Mesenchymal stem cell (in vitro differentiated cells and primary cell): ENCODE results near the gene MTG1.

Source experiments
- DNase-seq: peaks from one replicate; pipeline ENCODE4 v3.0.0-alpha.2; 2013
- H2AFZ ChIP-seq: one replicate; pipeline ENCODE4 v1.6.1; 2013; ENCODE audit warnings: low read depth, mild to moderate bottlenecking, control low read depth, inconsistent platforms, low read length, moderate library complexity
- H2AK5ac ChIP-seq: 2 replicates; pipeline ENCODE4 v1.6.1; 2013; ENCODE audit warnings: low read length, moderate library complexity, mild to moderate bottlenecking, inconsistent platforms; ENCODE audit not compliant: severe bottlenecking
- H2BK120ac ChIP-seq: one replicate; pipeline ENCODE4 v1.6.1; 2013; ENCODE audit warnings: low read depth, mild to moderate bottlenecking, inconsistent platforms, low read length, moderate library complexity
- H2BK12ac ChIP-seq, 2 experiments: one replicate each; pipeline ENCODE4 v1.6.1; 2013; ENCODE audit warnings: inconsistent platforms in 2 of 2, low read length in 2 of 2, mild to moderate bottlenecking in 2 of 2, moderate library complexity in 2 of 2, control low read depth in 1 of 2
- H2BK15ac ChIP-seq: one replicate; pipeline ENCODE4 v1.6.1; 2013; ENCODE audit warnings: mild to moderate bottlenecking, low read depth, inconsistent platforms; ENCODE audit not compliant: poor library complexity, severe bottlenecking
- H2BK5ac ChIP-seq: 2 replicates; pipeline ENCODE4 v1.6.1; 2013; ENCODE audit warnings: low read depth, mild to moderate bottlenecking, low read length, control low read depth, inconsistent platforms; ENCODE audit not compliant: poor library complexity, severe bottlenecking
- H3K14ac ChIP-seq, 2 experiments: one replicate each; pipeline ENCODE4 v1.6.1; 2013; ENCODE audit warnings: inconsistent platforms in 2 of 2, low read length in 2 of 2, control low read depth in 1 of 2, mild to moderate bottlenecking in 1 of 2, moderate library complexity in 1 of 2
- H3K18ac ChIP-seq, 2 experiments: one replicate each; pipeline ENCODE4 v1.6.1; 2013; ENCODE audit warnings: inconsistent platforms in 2 of 2, low read length in 2 of 2, control low read depth in 1 of 2, low read depth in 1 of 2, mild to moderate bottlenecking in 1 of 2
- H3K23ac ChIP-seq, 2 experiments: one replicate each; pipeline ENCODE4 v1.6.1; 2013; ENCODE audit warnings: inconsistent platforms in 2 of 2, low read length in 2 of 2, mild to moderate bottlenecking in 2 of 2, moderate library complexity in 2 of 2, control low read depth in 1 of 2
- H3K27ac ChIP-seq: 2 replicates; pipeline ENCODE4 v1.5.1; 2013; ENCODE audit warnings: mild to moderate bottlenecking, moderate library complexity, low read length, control low read depth, inconsistent platforms; ENCODE audit not compliant: poor library complexity, severe bottlenecking
- H3K27me3 ChIP-seq, 2 experiments: 2 replicates each; pipeline versions ENCODE4 v1.6.1 to v1.7.0; 2013; ENCODE audit warnings: low read length in 2 of 2, mild to moderate bottlenecking in 2 of 2, moderate library complexity in 2 of 2, control low read depth in 1 of 2, inconsistent platforms in 1 of 2; ENCODE audit not compliant: control insufficient read depth in 1 of 2, insufficient read depth in 1 of 2
- H3K36me3 ChIP-seq, 2 experiments: 2 replicates each; pipeline versions ENCODE4 v1.6.1 to v1.7.0; 2013; ENCODE audit warnings: low read length in 2 of 2, control low read depth in 1 of 2, inconsistent platforms in 1 of 2, low read depth in 1 of 2, mild to moderate bottlenecking in 1 of 2; ENCODE audit not compliant: insufficient read depth in 2 of 2, control insufficient read depth in 1 of 2
- H3K4ac ChIP-seq, 2 experiments: one replicate each; pipeline ENCODE4 v1.6.1; 2013; ENCODE audit warnings: inconsistent platforms in 2 of 2, low read length in 2 of 2, mild to moderate bottlenecking in 2 of 2, moderate library complexity in 2 of 2, control low read depth in 1 of 2, low read depth in 1 of 2
- H3K4me1 ChIP-seq: 2 replicates; pipeline ENCODE4 v1.6.1; 2013; ENCODE audit warnings: low read depth, low read length, control low read depth; ENCODE audit not compliant: control insufficient read depth, insufficient read depth
- H3K4me2 ChIP-seq: 2 replicates; pipeline ENCODE4 v1.6.1; 2013; ENCODE audit warnings: low read length, mild to moderate bottlenecking, inconsistent platforms; ENCODE audit not compliant: poor library complexity, severe bottlenecking
- H3K4me3 ChIP-seq, 2 experiments: 2 replicates each; pipeline versions ENCODE4 v1.5.1 to v1.7.0; 2013; ENCODE audit warnings: low read length in 2 of 2, mild to moderate bottlenecking in 2 of 2, control low read depth in 1 of 2, low read depth in 1 of 2; ENCODE audit not compliant: insufficient read depth in 1 of 2
- H3K79me1 ChIP-seq: replicated peaks from 2 replicates; pipeline ENCODE4 v1.6.1; 2013; ENCODE audit warnings: mild to moderate bottlenecking, control low read depth, low read length, inconsistent platforms; ENCODE audit not compliant: poor library complexity, severe bottlenecking
- H3K9ac ChIP-seq: 2 replicates; pipeline ENCODE4 v1.7.0; 2013; ENCODE audit warnings: mild to moderate bottlenecking, low read length, moderate library complexity
- H3K9me3 ChIP-seq: 2 replicates; pipeline ENCODE4 v1.7.0; 2013; ENCODE audit warnings: mild to moderate bottlenecking, low read length; ENCODE audit not compliant: control insufficient read depth
- H4K8ac ChIP-seq: one replicate; pipeline ENCODE4 v1.6.1; 2013; ENCODE audit warnings: inconsistent platforms, mild to moderate bottlenecking, low read length, moderate library complexity
- H4K91ac ChIP-seq: one replicate; pipeline ENCODE4 v1.6.1; 2013; ENCODE audit warnings: mild to moderate bottlenecking, low read length, inconsistent platforms
- WGBS: methylation state at CpG from one replicate; pipeline ENCODE4 v1.1.7; 2013; ENCODE audit warnings: mixed read lengths; 5-methylcytosine and 5-hydroxymethylcytosine counted together

MTG1 gene

GRCh38 chr10:133350950-133351329, 43.0 kb upstream of the MTG1 start:
- Histone ChIP-seq H2AK5ac (no peak overlapping the region), H4K91ac (no peak overlapping the region), H2BK15ac (no peak overlapping the region), H3K4me2 (no peak overlapping the region), H3K14ac (no peak overlapping the region), H3K9ac (no peak overlapping the region), H2BK120ac (no peak overlapping the region), H3K4ac (no peak overlapping the region), H2BK5ac (no peak overlapping the region), H4K8ac (no peak overlapping the region), H3K9me3 (no peaks in the 10 kb centered on the region), H3K36me3 (peaks cover 0 to 21% of the 10 kb centered on the region in 2 experiments), H3K79me1 (peaks cover 9% of the 10 kb centered on the region), H3K23ac (no peak overlapping the region), H3K4me1 (peaks cover 15% of the 10 kb centered on the region), H2BK12ac (no peak overlapping the region), H3K27me3 (peaks cover 8 to 57% of the 10 kb centered on the region in 2 experiments), H2AFZ (no peak overlapping the region), H3K18ac (no peak overlapping the region), H3K4me3 (no peak overlapping the region), H3K27ac (no peak overlapping the region)
- 67% methylated on average over 12 of the region's 13 CpGs for WGBS
- DNase-seq = no peak

GRCh38 chr10:133351408-133352318, 42.3 kb upstream of the MTG1 start:
- Histone ChIP-seq H3K36me3 (peaks cover 0 to 26% of the 10 kb centered on the region in 2 experiments), H3K4ac (no peak overlapping the region), H2BK120ac (no peak overlapping the region), H2BK15ac (no peak overlapping the region), H3K27me3 (peaks cover 8 to 57% of the 10 kb centered on the region in 2 experiments), H3K14ac (no peak overlapping the region), H3K4me2 (no peak overlapping the region), H3K9me3 (no peaks in the 10 kb centered on the region), H3K9ac (no peak overlapping the region), H2BK12ac (no peak overlapping the region), H3K4me1 (peaks cover 22% of the 10 kb centered on the region), H3K18ac (no peak overlapping the region), H2AK5ac (no peak overlapping the region), H3K4me3 (no peak overlapping the region), H3K27ac (no peak overlapping the region), H3K23ac (no peak overlapping the region), H4K8ac (no peak overlapping the region), H2AFZ (no peak overlapping the region), H3K79me1 (peaks cover 16% of the 10 kb centered on the region), H4K91ac (no peak overlapping the region), H2BK5ac (no peak overlapping the region)
- DNase-seq = no peak
- 76% methylated on average over 23 of the region's 24 CpGs for WGBS

- Histone ChIP-seq H3K4me3 (no peak overlapping the region), H2AFZ (no peak overlapping the region), H3K23ac (no peak overlapping the region), H3K79me1 (peaks cover 16% of the 10 kb centered on the region), H2BK15ac (no peak overlapping the region), H3K14ac (no peak overlapping the region), H3K4me2 (no peak overlapping the region), H3K4me1 (peaks cover 29% of the 10 kb centered on the region), H2BK5ac (no peak overlapping the region), H2AK5ac (no peak overlapping the region), H3K9me3 (no peaks in the 10 kb centered on the region), H2BK120ac (no peak overlapping the region), H3K36me3 (peaks cover 0 to 26% of the 10 kb centered on the region in 2 experiments), H3K4ac (no peak overlapping the region), H3K27ac (no peak overlapping the region), H3K27me3 (peaks cover 5 to 46% of the 10 kb centered on the region in 2 experiments), H4K91ac (no peak overlapping the region), H3K9ac (no peak overlapping the region), H2BK12ac (no peak overlapping the region), H3K18ac (no peak overlapping the region), H4K8ac (no peak overlapping the region)
- WGBS = 78% methylated on average over 16 of the region's 16 CpGs
- no peak for DNase-seq
These were observed 40.6 kb upstream of the MTG1 start for GRCh38 chr10:133353202-133353959.

- Histone ChIP-seq H3K23ac (no peak overlapping the region), H3K4me2 (no peak overlapping the region)
These were observed 39.9 kb upstream of the MTG1 start for GRCh38 chr10:133353988-133354605.

More at GRCh38 chr10:133353988-133354605, 39.9 kb upstream of the MTG1 start:
- H4K8ac ChIP-seq = no peak overlapping the region
- H3K9ac ChIP-seq = no peak overlapping the region
- H4K91ac ChIP-seq = no peak overlapping the region
- no peak overlapping the region for H2BK12ac ChIP-seq
- H3K27me3 ChIP-seq = peaks cover 3 to 45% of the 10 kb centered on the region in 2 experiments
- H3K79me1 ChIP-seq = peaks cover 16% of the 10 kb centered on the region
- no peak overlapping the region for H2BK15ac ChIP-seq
- H3K4ac ChIP-seq = no peak overlapping the region
- H2BK5ac ChIP-seq = no peak overlapping the region
- WGBS = 88% methylated on average over 15 of the region's 16 CpGs
- no peak overlapping the region for H3K14ac ChIP-seq
- no peak overlapping the region for H2AK5ac ChIP-seq
- H3K4me1 ChIP-seq = peaks cover 27% of the 10 kb centered on the region
- H3K9me3 ChIP-seq = no peaks in the 10 kb centered on the region
- H2AFZ ChIP-seq = no peak overlapping the region
- no peak overlapping the region for H3K27ac ChIP-seq
- H3K18ac ChIP-seq = no peak overlapping the region
- H3K4me3 ChIP-seq = no peak overlapping the region
- H2BK120ac ChIP-seq = no peak overlapping the region
- H3K36me3 ChIP-seq = peaks cover 0 to 26% of the 10 kb centered on the region in 2 experiments
- no peak for DNase-seq
